ENCODE data around the gene PPP2R3B. TPM values are rescaled to one million over a fixed set of nuclear protein-coding genes. Genes with fewer than 3 reads are reported as not detected.
"Not testable (repeated sequence)": the region's sequence is repeated elsewhere in the genome, so short reads cannot be mapped to it uniquely, and the experiment has no call there.

Gene PPP2R3B
- total RNA-seq, 1 donor from 2014 or later, result 43.4 TPM

- Histone ChIP-seq H3K36me3 (peaks cover 68 to 79% of the 10 kb centered on the region in 2 donors), H3K4me1 (no peaks in the 10 kb centered on the region)
- intact Hi-C loops (cut with DNase I), result no loop called here
Measured at GRCh38 chrX:311156-312129, 75.3 kb downstream of the PPP2R3B start.

DNA sequence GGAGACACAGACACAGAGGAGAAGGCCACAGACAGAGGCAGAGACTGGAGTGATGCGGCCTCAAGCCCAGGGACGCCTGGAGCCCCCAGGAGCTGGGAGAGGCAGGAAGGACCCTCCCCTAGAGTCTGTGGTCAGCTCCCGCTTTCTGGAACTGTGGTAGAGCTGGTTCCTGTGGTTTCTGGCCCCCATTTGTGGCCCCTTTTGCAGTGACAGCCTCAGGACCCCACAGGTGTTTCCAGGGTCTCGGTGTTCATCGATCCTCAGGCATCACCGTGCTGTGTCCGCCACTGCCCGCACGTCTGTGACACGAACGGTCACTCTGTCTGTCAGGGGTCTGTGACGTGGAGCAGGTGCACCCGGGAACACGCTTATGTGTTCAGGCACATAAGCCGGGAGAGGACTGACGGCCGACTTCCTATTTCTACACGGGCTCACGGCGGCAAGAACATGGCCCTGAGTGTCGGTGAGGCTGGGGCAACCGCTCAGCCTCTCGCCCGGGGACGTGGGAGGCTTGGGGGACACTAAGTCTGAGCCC lies 76.0 kb downstream of the PPP2R3B start:
- TF ChIP-seq, protein P1, sequence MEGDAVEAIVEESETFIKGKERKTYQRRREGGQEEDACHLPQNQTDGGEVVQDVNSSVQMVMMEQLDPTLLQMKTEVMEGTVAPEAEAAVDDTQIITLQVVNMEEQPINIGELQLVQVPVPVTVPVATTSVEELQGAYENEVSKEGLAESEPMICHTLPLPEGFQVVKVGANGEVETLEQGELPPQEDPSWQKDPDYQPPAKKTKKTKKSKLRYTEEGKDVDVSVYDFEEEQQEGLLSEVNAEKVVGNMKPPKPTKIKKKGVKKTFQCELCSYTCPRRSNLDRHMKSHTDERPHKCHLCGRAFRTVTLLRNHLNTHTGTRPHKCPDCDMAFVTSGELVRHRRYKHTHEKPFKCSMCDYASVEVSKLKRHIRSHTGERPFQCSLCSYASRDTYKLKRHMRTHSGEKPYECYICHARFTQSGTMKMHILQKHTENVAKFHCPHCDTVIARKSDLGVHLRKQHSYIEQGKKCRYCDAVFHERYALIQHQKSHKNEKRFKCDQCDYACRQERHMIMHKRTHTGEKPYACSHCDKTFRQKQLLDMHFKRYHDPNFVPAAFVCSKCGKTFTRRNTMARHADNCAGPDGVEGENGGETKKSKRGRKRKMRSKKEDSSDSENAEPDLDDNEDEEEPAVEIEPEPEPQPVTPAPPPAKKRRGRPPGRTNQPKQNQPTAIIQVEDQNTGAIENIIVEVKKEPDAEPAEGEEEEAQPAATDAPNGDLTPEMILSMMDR (IDR thresholded peaks at IDR 0.05), result no peak
- DNase-seq (ENCODE audit: low spot score in 2 of 2), result no peak
- intact Hi-C loops (cut with DNase I), result no loop called here
- H3K4me3 ChIP-seq, result no peak overlapping the region
- H3K4me1 ChIP-seq, result no peaks in the 10 kb centered on the region
- no peaks in the 10 kb centered on the region for H3K9me3 ChIP-seq
- H3K27ac ChIP-seq, result no peak overlapping the region
- no peaks in the 10 kb centered on the region for H3K27me3 ChIP-seq
- peaks cover 75 to 84% of the 10 kb centered on the region in 2 donors for H3K36me3 ChIP-seq

More at GRCh38 chrX:311156-312129, 75.3 kb downstream of the PPP2R3B start:
- TF ChIP-seq, protein P1 (IDR thresholded peaks at IDR 0.05), result no peak
- Histone ChIP-seq H3K27me3 (no peaks in the 10 kb centered on the region), H3K9me3 (no peaks in the 10 kb centered on the region), H3K27ac (no peak overlapping the region), H3K4me3 (no peak overlapping the region)
- no peak for DNase-seq (ENCODE audit: low spot score in 2 of 2)

DNA sequence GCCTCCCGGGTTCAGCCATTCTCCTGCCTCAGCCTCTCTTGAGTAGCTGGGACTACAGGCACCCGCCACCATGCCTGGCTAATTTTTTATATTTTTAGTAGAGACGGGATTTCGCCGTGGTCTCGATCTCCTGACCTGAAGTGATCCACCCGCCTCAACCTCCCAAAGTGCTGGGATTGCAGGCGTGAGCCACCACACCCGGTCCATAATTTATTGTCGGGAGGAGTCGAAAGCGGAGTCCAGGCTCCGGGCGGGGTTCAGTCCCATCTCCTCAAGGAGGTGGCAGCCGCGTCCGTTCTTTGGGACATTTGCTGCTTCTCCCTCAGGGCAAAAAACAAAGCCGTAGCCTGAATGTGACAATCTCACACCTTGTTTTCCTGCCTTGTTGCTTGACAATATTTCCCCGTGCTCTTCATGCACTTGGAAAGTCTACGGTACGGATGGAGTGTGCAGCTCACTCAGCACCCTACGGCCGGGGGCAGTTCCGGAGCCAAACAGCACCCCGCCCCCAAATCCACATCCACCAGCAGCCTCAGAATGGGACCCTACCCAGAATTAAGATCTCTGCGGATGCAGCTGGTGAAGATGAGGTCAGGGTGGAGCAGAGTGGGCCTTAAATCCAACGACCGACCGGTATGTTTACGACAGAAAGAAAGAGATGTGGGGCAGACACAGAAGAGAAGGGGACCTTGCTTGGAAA lies 77.7 kb downstream of the PPP2R3B start:
- intact Hi-C loops (cut with DNase I), result no loop called here
- DNase-seq (ENCODE audit: low spot score in 2 of 2), result no peak
- peaks cover 81 to 85% of the 10 kb centered on the region in 2 donors for H3K36me3 ChIP-seq
- H3K27me3 ChIP-seq, result no peaks in the 10 kb centered on the region
- H3K4me1 ChIP-seq, result no peaks in the 10 kb centered on the region
- H3K27ac ChIP-seq, result no peak overlapping the region
- TF ChIP-seq, protein P1 (IDR thresholded peaks at IDR 0.05), result no peak
- peaks cover 0 to 3% of the 10 kb centered on the region in 2 donors for H3K9me3 ChIP-seq
- H3K4me3 ChIP-seq, result no peak overlapping the region

- no peaks in the 10 kb centered on the region for H3K4me1 ChIP-seq
- peaks cover 72 to 78% of the 10 kb centered on the region in 2 donors for H3K36me3 ChIP-seq
- intact Hi-C loops (cut with DNase I), result no loop called here
- H3K27ac ChIP-seq, result no peak overlapping the region
- no peaks in the 10 kb centered on the region for H3K27me3 ChIP-seq
- no peak for DNase-seq (ENCODE audit: low spot score in 2 of 2)
- TF ChIP-seq, protein P1 (IDR thresholded peaks at IDR 0.05), result no peak
- H3K4me3 ChIP-seq, result no peak overlapping the region
- H3K9me3 ChIP-seq, result peaks cover 0 to 3% of the 10 kb centered on the region in 2 donors
Measured at GRCh38 chrX:307261-308111, 79.2 kb downstream of the PPP2R3B start.

- H3K4me3 ChIP-seq; H3K9me3 ChIP-seq; intact Hi-C loops (cut with DNase I); DNase-seq (ENCODE audit: low spot score in 2 of 2); H3K27me3 ChIP-seq; H3K4me1 ChIP-seq; H3K27ac ChIP-seq: not testable (repeated sequence)
- H3K36me3 ChIP-seq, result peaks cover 64 to 76% of the 10 kb centered on the region in 2 donors
Measured at GRCh38 chrX:306614-307251, 80.0 kb downstream of the PPP2R3B start.

DNA sequence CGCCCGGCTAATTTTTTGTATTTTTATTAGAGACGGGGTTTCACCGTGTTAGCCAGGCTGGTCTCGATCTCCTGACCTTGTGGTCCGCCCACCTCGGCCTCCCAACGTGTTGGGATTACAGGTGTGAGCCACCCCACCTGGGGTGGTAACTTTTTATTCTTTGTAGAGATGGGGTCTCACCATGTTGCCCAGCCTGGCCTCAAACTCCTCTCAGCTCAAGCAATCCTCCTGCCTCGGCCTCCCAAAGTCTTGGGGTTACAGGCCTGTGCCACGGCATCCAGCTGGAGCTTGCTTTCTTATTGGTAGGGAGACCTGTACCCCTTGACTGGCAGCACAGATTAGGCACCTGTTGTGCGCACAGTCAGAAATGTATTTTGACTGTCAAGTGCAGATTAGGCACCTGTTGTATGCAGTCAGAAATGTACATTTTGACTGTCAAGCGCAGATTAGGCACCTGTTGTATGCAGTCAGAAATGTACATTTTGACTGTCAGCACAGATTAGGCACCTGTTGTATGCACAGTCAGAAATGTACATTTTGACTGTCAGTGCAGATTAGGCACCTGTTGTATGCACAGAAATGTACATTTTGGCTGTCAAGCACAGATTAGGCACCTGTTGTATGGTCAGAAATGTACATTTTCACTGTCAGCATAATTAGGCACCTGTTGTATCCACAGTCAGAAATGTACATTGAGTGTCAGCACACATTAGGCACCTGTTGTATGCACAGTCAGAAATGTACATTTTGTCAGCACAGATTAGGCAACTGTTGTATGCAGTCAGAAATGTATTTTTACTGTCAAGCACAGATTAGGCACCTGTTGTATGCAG lies 80.7 kb downstream of the PPP2R3B start:
- DNase-seq (ENCODE audit: low spot score in 2 of 2); H3K27ac ChIP-seq; H3K4me3 ChIP-seq; intact Hi-C loops (cut with DNase I); H3K9me3 ChIP-seq; H3K27me3 ChIP-seq; H3K4me1 ChIP-seq: not testable (repeated sequence)
- peaks cover 57 to 73% of the 10 kb centered on the region in 2 donors for H3K36me3 ChIP-seq
